Astrocyte (in vitro differentiated cells and primary cell): ENCODE measurements around the gene HDAC6. TPM values are rescaled to one million over a fixed set of nuclear protein-coding genes. Genes with fewer than 3 reads are reported as not detected.

Experiments
- DNase-seq: peaks from one replicate; pipeline ENCODE4 v3.0.0-alpha.2; 2010; ENCODE audit warnings: low read depth
- FAIRE-seq: peaks from 2 replicates; lab custom pipeline; 2011; peaks lifted over from hg19 to GRCh38; lab: Jason Lieb, UNC
- H2AFZ ChIP-seq: 2 replicates; pipeline ENCODE4 v1.6.0; 2012; ENCODE audit warnings: low read depth, low read length, inconsistent platforms
- H3K27ac ChIP-seq: 2 replicates; pipeline ENCODE4 v1.5.1; 2011; ENCODE audit warnings: low read depth, low read length, inconsistent platforms
- H3K27me3 ChIP-seq: 2 replicates; pipeline ENCODE4 v1.6.0; 2011; ENCODE audit warnings: low read length, inconsistent platforms; ENCODE audit not compliant: insufficient read depth
- H3K36me3 ChIP-seq: 2 replicates; pipeline ENCODE4 v1.5.1; 2011; ENCODE audit warnings: low read length, inconsistent platforms; ENCODE audit not compliant: insufficient read depth
- H3K4me1 ChIP-seq: 2 replicates; pipeline ENCODE4 v1.5.1; 2011; ENCODE audit warnings: low read length, inconsistent platforms; ENCODE audit not compliant: insufficient read depth
- H3K4me2 ChIP-seq: 2 replicates; pipeline ENCODE4 v1.6.0; 2012; ENCODE audit warnings: low read length, inconsistent platforms
- H3K4me3 ChIP-seq: 2 replicates; pipeline ENCODE4 v1.5.1; 2011; ENCODE audit warnings: low read depth, mild to moderate bottlenecking, low read length, inconsistent platforms; ENCODE audit not compliant: insufficient read depth
- H3K79me2 ChIP-seq: 2 replicates; pipeline ENCODE4 v1.6.0; 2012; ENCODE audit warnings: mild to moderate bottlenecking, low read length, inconsistent platforms; ENCODE audit not compliant: insufficient read depth
- H3K9ac ChIP-seq: 2 replicates; pipeline ENCODE4 v1.6.0; 2012; ENCODE audit warnings: mild to moderate bottlenecking, low read length, inconsistent platforms
- H3K9me3 ChIP-seq: 2 replicates; pipeline ENCODE4 v1.5.1; 2012; ENCODE audit warnings: low read depth, mild to moderate bottlenecking, low read length, inconsistent platforms; ENCODE audit not compliant: insufficient read depth
- H4K20me1 ChIP-seq: 2 replicates; pipeline ENCODE4 v1.6.0; 2012; ENCODE audit warnings: low read length, inconsistent platforms; ENCODE audit not compliant: insufficient read depth
- H3K27ac Mint-ChIP-seq: one replicate; pipeline ENCODE4 v1.8.0; 2021; ENCODE audit warnings: mild to moderate bottlenecking, mixed read lengths; ENCODE audit not compliant: unreplicated experiment
- H3K27me3 Mint-ChIP-seq: one replicate; pipeline ENCODE4 v1.8.0; 2021; ENCODE audit warnings: low read depth, mixed read lengths; ENCODE audit not compliant: unreplicated experiment
- H3K36me3 Mint-ChIP-seq: one replicate; pipeline ENCODE4 v1.8.0; 2021; ENCODE audit warnings: low read depth, mixed read lengths; ENCODE audit not compliant: unreplicated experiment
- H3K4me1 Mint-ChIP-seq: one replicate; pipeline ENCODE4 v1.8.0; 2021; ENCODE audit warnings: low read depth, mixed read lengths; ENCODE audit not compliant: unreplicated experiment
- H3K4me3 Mint-ChIP-seq: one replicate; pipeline ENCODE4 v1.8.0; 2021; ENCODE audit warnings: mild to moderate bottlenecking, moderate library complexity, mixed read lengths; ENCODE audit not compliant: unreplicated experiment
- H3K9me3 Mint-ChIP-seq: one replicate; pipeline ENCODE4 v1.8.0; 2021; ENCODE audit warnings: mild to moderate bottlenecking, mixed read lengths; ENCODE audit not compliant: unreplicated experiment
- EZH2 ChIP-seq: IDR thresholded peaks from 2 replicates; pipeline ENCODE4 v1.6.1; 2012; ENCODE audit warnings: mild to moderate bottlenecking, low read length, inconsistent platforms; ENCODE audit not compliant: insufficient read depth
- total RNA-seq: library from RNA; stranded (reverse); gene quantifications from 2 replicates; pipeline ENCODE4 v1.2.1, GENCODE V29; 2021
- TF ChIP-seq, protein P1 (sequence below): IDR thresholded peaks from 2 replicates; pipeline ENCODE4 v1.5.1; 2011; ENCODE audit warnings: low read depth, mild to moderate bottlenecking, inconsistent platforms, low read length, moderate library complexity; ENCODE audit not compliant: insufficient read depth

HDAC6 gene
- total RNA-seq, 1 donor from 2014 or later, result 59.2 TPM

GRCh38 chrX:48815266-48815665, 13.4 kb downstream of the HDAC6 start:
- FAIRE-seq (no peak), DNase-seq (no peak)
- Mint-ChIP-seq H3K36me3 (no peaks in the 10 kb centered on the region), H3K9me3 (no peaks in the 10 kb centered on the region), H3K27ac (no peak overlapping the region), H3K4me3 (no peak overlapping the region), H3K4me1 (no peaks in the 10 kb centered on the region), H3K27me3 (no peaks in the 10 kb centered on the region)
- Histone ChIP-seq H3K27me3 (no peaks in the 10 kb centered on the region), H3K4me1 (no peaks in the 10 kb centered on the region), H3K9ac (no peak overlapping the region), H3K4me2 (no peak overlapping the region), H2AFZ (no peak overlapping the region), H4K20me1 (no peaks in the 10 kb centered on the region), H3K27ac (no peak overlapping the region), H3K9me3 (no peaks in the 10 kb centered on the region), H3K4me3 (no peak overlapping the region), H3K36me3 (no peaks in the 10 kb centered on the region), H3K79me2 (no peaks in the 10 kb centered on the region)
- TF ChIP-seq, protein P1, sequence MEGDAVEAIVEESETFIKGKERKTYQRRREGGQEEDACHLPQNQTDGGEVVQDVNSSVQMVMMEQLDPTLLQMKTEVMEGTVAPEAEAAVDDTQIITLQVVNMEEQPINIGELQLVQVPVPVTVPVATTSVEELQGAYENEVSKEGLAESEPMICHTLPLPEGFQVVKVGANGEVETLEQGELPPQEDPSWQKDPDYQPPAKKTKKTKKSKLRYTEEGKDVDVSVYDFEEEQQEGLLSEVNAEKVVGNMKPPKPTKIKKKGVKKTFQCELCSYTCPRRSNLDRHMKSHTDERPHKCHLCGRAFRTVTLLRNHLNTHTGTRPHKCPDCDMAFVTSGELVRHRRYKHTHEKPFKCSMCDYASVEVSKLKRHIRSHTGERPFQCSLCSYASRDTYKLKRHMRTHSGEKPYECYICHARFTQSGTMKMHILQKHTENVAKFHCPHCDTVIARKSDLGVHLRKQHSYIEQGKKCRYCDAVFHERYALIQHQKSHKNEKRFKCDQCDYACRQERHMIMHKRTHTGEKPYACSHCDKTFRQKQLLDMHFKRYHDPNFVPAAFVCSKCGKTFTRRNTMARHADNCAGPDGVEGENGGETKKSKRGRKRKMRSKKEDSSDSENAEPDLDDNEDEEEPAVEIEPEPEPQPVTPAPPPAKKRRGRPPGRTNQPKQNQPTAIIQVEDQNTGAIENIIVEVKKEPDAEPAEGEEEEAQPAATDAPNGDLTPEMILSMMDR, result no peak
- TF ChIP-seq EZH2, result no peak

GRCh38 chrX:48816014-48816810, 14.3 kb downstream of the HDAC6 start:
- H3K36me3 ChIP-seq, result no peaks in the 10 kb centered on the region
- no peak overlapping the region for H3K4me3 ChIP-seq
- TF ChIP-seq, protein P1, result no peak
- TF ChIP-seq EZH2, result no peak
- no peak overlapping the region for H3K9ac ChIP-seq
- FAIRE-seq (peak; percentile 67), DNase-seq (no peak)
- no peaks in the 10 kb centered on the region for H3K27me3 Mint-ChIP-seq
- no peak overlapping the region for H3K4me2 ChIP-seq
- H3K4me1 Mint-ChIP-seq, result no peaks in the 10 kb centered on the region
- H4K20me1 ChIP-seq, result no peaks in the 10 kb centered on the region
- no peaks in the 10 kb centered on the region for H3K4me1 ChIP-seq
- no peak overlapping the region for H3K4me3 Mint-ChIP-seq
- H3K27me3 ChIP-seq, result no peaks in the 10 kb centered on the region
- no peak overlapping the region for H2AFZ ChIP-seq
- no peak overlapping the region for H3K27ac ChIP-seq
- H3K79me2 ChIP-seq, result no peaks in the 10 kb centered on the region
- no peaks in the 10 kb centered on the region for H3K36me3 Mint-ChIP-seq
- no peak overlapping the region for H3K27ac Mint-ChIP-seq
- no peaks in the 10 kb centered on the region for H3K9me3 ChIP-seq
- H3K9me3 Mint-ChIP-seq, result no peaks in the 10 kb centered on the region

GRCh38 chrX:48818098-48818497, 16.2 kb downstream of the HDAC6 start:
- Mint-ChIP-seq H3K36me3 (no peaks in the 10 kb centered on the region), H3K9me3 (no peaks in the 10 kb centered on the region), H3K27ac (no peak overlapping the region), H3K4me3 (no peak overlapping the region), H3K4me1 (no peaks in the 10 kb centered on the region), H3K27me3 (no peaks in the 10 kb centered on the region)
- Histone ChIP-seq H3K9me3 (no peaks in the 10 kb centered on the region), H3K36me3 (no peaks in the 10 kb centered on the region), H3K27ac (no peak overlapping the region), H2AFZ (no peak overlapping the region), H3K27me3 (no peaks in the 10 kb centered on the region), H4K20me1 (no peaks in the 10 kb centered on the region), H3K79me2 (no peaks in the 10 kb centered on the region), H3K4me2 (no peak overlapping the region), H3K4me1 (no peaks in the 10 kb centered on the region), H3K4me3 (no peak overlapping the region), H3K9ac (no peak overlapping the region)
- TF ChIP-seq EZH2, result no peak
- TF ChIP-seq, protein P1, result no peak
- DNase-seq, result no peak
- FAIRE-seq, result no peak
